Ascending aorta (tissue), 2 donors: ENCODE measurements around the gene CNTNAP2. TPM values are rescaled to one million over a fixed set of nuclear protein-coding genes. Genes with fewer than 3 reads are reported as not detected.

ENCODE experiments used
- DNase-seq, 2 donors: peaks; one replicate each; pipeline ENCODE4 v3.0.0-alpha.2; 2019; ENCODE audit warnings: low spot score in 2 of 2
- H3K27ac ChIP-seq, 2 donors: fragments of 200-600 bp; sonication (generic); one replicate each; pipeline ENCODE4 v1.5.1; 2016 to 2017; ENCODE audit warnings: mild to moderate bottlenecking in 1 of 2
- H3K27me3 ChIP-seq: fragments of 200-600 bp; sonication (generic); one replicate; pipeline ENCODE4 v1.5.1; 2017
- H3K36me3 ChIP-seq, 2 donors: fragments of 200-600 bp; sonication (generic); one replicate each; pipeline ENCODE4 v1.5.1; 2016
- H3K4me1 ChIP-seq, 2 donors: fragments of 200-600 bp; sonication (generic); one replicate each; pipeline ENCODE4 v1.5.1; 2016 to 2017; ENCODE audit warnings: mild to moderate bottlenecking in 1 of 2
- H3K4me3 ChIP-seq, 2 donors: fragments of 200-600 bp; sonication (generic); one replicate each; pipeline ENCODE4 v1.5.1; 2016 to 2017; ENCODE audit warnings: mild to moderate bottlenecking in 1 of 2
- H3K9me3 ChIP-seq, 2 donors: fragments of 200-600 bp; sonication (generic); one replicate each; pipeline ENCODE4 v1.5.1; 2016
- intact Hi-C: fragments of 100-400 bp; cut with DNase I; formaldehyde crosslinking; loops from one replicate; pipeline ENCODE4 v1.15.1; 2023
- total RNA-seq: library from RNA; depleted of rRNA; stranded (reverse); fragments of >200 nt; gene quantifications from one replicate; pipeline ENCODE4 v1.1.0, GENCODE V29; 2016
- TF ChIP-seq, protein P1 (sequence below), 3 experiments: fragments of 200-600 bp in 2 of 3; fragments of 450-650 bp in 1 of 3; sonication (generic) in 2 of 3; IDR thresholded peaks; one replicate each; pipeline ENCODE4 v1.5.1; 2016 to 2019; ENCODE audit warnings: antibody characterized with exemption in 3 of 3, mild to moderate bottlenecking in 1 of 3, moderate library complexity in 1 of 3

The CNTNAP2 gene
- total RNA-seq, 1 donor from 2014 or later = not detected

DNA sequence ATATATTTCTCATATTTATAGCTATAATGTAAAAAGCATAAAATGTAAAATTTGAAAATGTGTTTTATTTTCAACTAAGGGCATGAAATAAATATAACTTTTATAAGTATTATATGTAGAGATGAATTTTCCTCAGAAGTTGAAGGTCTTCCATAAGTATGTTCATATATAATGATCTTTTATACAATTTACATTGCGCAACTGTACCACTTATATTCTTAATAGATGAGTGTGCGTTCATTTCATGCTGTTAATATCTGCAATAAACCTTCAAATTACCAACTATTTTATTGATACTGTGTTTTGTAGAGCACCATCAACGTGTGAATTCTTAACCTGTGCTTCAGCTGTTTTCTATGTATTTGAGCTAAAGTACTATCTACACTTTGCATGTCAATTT, 285.3 kb downstream of the CNTNAP2 start:
- Histone ChIP-seq H3K4me3 (no peak overlapping the region), H3K27me3 (no peaks in the 10 kb centered on the region), H3K36me3 (no peaks in the 10 kb centered on the region), H3K27ac (no peak overlapping the region), H3K4me1 (no peaks in the 10 kb centered on the region), H3K9me3 (no peaks in the 10 kb centered on the region)
- no peak for DNase-seq
- intact Hi-C loops = no loop called here
- TF ChIP-seq, protein P1, sequence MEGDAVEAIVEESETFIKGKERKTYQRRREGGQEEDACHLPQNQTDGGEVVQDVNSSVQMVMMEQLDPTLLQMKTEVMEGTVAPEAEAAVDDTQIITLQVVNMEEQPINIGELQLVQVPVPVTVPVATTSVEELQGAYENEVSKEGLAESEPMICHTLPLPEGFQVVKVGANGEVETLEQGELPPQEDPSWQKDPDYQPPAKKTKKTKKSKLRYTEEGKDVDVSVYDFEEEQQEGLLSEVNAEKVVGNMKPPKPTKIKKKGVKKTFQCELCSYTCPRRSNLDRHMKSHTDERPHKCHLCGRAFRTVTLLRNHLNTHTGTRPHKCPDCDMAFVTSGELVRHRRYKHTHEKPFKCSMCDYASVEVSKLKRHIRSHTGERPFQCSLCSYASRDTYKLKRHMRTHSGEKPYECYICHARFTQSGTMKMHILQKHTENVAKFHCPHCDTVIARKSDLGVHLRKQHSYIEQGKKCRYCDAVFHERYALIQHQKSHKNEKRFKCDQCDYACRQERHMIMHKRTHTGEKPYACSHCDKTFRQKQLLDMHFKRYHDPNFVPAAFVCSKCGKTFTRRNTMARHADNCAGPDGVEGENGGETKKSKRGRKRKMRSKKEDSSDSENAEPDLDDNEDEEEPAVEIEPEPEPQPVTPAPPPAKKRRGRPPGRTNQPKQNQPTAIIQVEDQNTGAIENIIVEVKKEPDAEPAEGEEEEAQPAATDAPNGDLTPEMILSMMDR (IDR thresholded peaks at IDR 0.05) = no peak

DNA sequence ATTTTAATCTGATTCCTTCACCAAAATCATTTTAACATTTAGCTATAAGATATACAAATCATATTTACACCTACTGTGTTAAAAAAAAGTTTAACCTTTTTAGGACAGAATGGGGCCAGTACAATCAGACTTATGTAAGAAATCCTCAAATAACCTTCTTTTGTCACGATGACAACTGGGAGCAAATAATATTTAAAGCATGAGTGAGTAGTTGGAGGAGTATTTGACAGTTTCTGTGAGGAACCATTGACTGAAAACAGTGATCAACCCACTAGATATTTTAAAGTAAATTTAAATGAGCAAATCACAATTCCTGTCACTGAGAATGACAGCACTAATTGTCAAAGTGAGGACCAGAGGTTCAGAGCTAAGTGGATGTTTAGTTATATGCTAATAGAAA, 289.1 kb downstream of the CNTNAP2 start:
- no peak overlapping the region for H3K4me3 ChIP-seq
- H3K36me3 ChIP-seq = no peaks in the 10 kb centered on the region
- no peaks in the 10 kb centered on the region for H3K27me3 ChIP-seq
- H3K4me1 ChIP-seq = no peaks in the 10 kb centered on the region
- no peaks in the 10 kb centered on the region for H3K9me3 ChIP-seq
- TF ChIP-seq, protein P1 (IDR thresholded peaks at IDR 0.05) = no peak
- H3K27ac ChIP-seq = no peak overlapping the region
- intact Hi-C loops = no loop called here
- DNase-seq = no peak

DNA sequence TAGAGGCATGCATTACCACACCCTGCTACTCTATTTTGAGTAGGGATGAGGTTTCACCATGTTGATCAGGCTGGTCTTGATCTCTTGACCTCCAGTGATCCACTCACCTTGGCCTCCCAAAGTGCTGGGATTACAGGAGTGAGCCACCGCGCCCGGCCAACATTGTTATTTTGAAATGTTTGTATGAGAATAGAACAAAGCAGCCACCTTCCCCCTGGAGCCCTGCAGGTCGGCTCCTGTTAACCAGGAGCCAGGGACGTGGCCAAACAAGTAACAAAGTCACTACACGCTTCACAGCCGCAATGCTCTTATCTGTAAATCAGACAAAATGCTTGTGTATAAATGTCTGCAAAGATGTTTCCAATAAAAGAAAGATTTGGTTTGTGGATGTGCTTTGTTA, 295.4 kb downstream of the CNTNAP2 start:
- no peak for DNase-seq
- H3K4me1 ChIP-seq = no peaks in the 10 kb centered on the region
- H3K27ac ChIP-seq = no peak overlapping the region
- no peaks in the 10 kb centered on the region for H3K27me3 ChIP-seq
- H3K36me3 ChIP-seq = no peaks in the 10 kb centered on the region
- intact Hi-C loops = no loop called here
- H3K4me3 ChIP-seq = no peak overlapping the region
- TF ChIP-seq, protein P1 (IDR thresholded peaks at IDR 0.05) = no peak
- no peaks in the 10 kb centered on the region for H3K9me3 ChIP-seq

DNA sequence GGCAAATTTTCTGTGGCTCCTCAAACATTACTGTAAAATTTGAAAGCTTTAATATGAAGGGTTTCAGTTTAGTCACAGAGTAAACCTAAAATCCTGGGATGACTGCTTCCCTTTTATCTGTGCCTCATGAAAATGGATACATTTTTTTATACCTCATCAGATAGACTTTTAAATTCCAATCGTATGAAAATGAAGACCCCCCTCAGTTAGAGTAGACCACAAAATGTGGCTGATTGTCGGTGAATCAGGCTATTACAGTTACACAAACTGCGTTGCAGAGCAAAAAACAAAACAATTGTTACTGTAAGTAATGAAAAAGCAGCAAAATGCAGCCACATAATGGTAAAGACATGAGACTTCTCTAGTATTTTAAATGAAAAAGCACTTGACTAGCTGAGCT, 296.2 kb downstream of the CNTNAP2 start:
- H3K4me1 ChIP-seq = no peaks in the 10 kb centered on the region
- intact Hi-C loops = no loop called here
- H3K27ac ChIP-seq = no peak overlapping the region
- H3K9me3 ChIP-seq = no peaks in the 10 kb centered on the region
- H3K27me3 ChIP-seq = no peaks in the 10 kb centered on the region
- H3K4me3 ChIP-seq = no peak overlapping the region
- TF ChIP-seq, protein P1 (IDR thresholded peaks at IDR 0.05) = no peak
- DNase-seq = no peak
- H3K36me3 ChIP-seq = no peaks in the 10 kb centered on the region

DNA sequence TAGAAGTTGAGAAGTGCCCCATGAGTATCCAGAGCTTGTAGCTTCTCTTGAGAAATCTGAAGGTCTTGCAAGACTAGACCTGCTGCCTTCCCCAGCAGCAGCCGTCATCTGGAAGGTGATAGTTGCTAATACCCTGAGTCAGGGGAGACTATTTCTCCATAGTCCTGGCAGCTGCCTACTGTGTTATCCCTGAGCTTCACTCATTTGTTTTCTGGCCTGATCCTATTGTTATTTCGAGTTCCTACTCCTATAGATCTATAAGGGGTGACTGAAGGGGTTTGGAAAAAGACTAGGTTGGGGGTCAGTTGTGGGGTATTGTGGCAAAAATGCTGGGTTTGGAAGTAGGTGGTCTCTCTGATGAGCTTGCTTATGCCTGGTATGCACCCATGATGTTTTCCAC, 297.8 kb downstream of the CNTNAP2 start:
- Histone ChIP-seq H3K27me3 (no peaks in the 10 kb centered on the region), H3K36me3 (no peaks in the 10 kb centered on the region), H3K9me3 (no peaks in the 10 kb centered on the region), H3K4me1 (no peaks in the 10 kb centered on the region), H3K27ac (no peak overlapping the region), H3K4me3 (no peak overlapping the region)
- no peak for DNase-seq
- intact Hi-C loops = no loop called here
- TF ChIP-seq, protein P1 (IDR thresholded peaks at IDR 0.05) = no peak

DNA sequence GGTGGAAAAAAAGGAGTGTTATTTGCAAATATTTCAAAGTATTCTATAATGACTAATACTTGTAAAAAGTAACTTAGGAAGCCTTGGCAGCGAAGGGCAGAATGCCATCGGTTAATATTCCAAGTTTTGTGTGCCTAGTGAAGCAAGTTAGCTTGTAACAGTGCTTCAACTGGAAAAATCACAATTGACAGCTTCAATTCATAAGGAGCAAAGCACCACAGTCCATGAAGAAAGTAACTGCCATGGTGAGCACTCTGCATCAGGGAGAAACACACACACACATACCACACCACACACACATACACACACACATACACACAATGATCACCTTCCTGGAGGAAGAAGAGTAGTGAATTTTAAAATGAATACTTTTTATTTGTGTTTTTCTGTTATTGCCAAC, 298.3 kb downstream of the CNTNAP2 start:
- Histone ChIP-seq H3K27ac (no peak overlapping the region), H3K4me1 (no peaks in the 10 kb centered on the region), H3K27me3 (no peaks in the 10 kb centered on the region), H3K4me3 (no peak overlapping the region), H3K36me3 (no peaks in the 10 kb centered on the region), H3K9me3 (no peaks in the 10 kb centered on the region)
- no peak for DNase-seq
- intact Hi-C loops = no loop called here
- TF ChIP-seq, protein P1 (IDR thresholded peaks at IDR 0.05) = no peak
